HEK293 (cell line): ENCODE measurements around the gene CDON.

ENCODE experiments used
- CTCF ChIA-PET: fragments of 350-600 bp; formaldehyde crosslinking; extraction: SDS; loops from one replicate; lab custom pipeline; 2021; ENCODE audit warnings: antibody characterized with exemption; lab: Yijun Ruan, JAX
- POLR2A ChIA-PET: fragments of 300-600 bp; formaldehyde crosslinking; extraction: SDS; loops from one replicate; lab custom pipeline; 2020; ENCODE audit warnings: antibody characterized with exemption, inconsistent platforms; lab: Yijun Ruan, JAX
- H3K27ac ChIP-seq: fragments of 200-500 bp; sonication (Bioruptor generic); 2 replicates; pipeline ENCODE4 v1.5.1; 2014; ENCODE audit warnings: low read depth, low read length, control low read depth, inconsistent platforms; ENCODE audit errors: extremely low read depth
- H3K36me3 ChIP-seq, 2 experiments: fragments of 200-500 bp in 1 of 2; sonication (Bioruptor generic) in 1 of 2; 1 replicate in 1 of 2; 2 replicates in 1 of 2; pipeline ENCODE4 v1.5.1; 2014 to 2017; ENCODE audit warnings: inconsistent platforms in 2 of 2, low read length in 2 of 2; ENCODE audit not compliant: control insufficient read depth in 2 of 2, insufficient read depth in 1 of 2
- H3K4me1 ChIP-seq: fragments of 200-500 bp; sonication (Bioruptor generic); 2 replicates; pipeline ENCODE4 v1.5.1; 2014; ENCODE audit warnings: mild to moderate bottlenecking, low read length, inconsistent platforms; ENCODE audit not compliant: control insufficient read depth, insufficient read depth
- H3K4me3 ChIP-seq: 2 replicates; pipeline ENCODE4 v1.5.1; 2011; ENCODE audit warnings: low read depth, mild to moderate bottlenecking, control low read depth, low read length, moderate library complexity
- H3K9me3 ChIP-seq: fragments of 200-500 bp; sonication (Bioruptor generic); 2 replicates; pipeline ENCODE4 v1.5.1; 2014; ENCODE audit warnings: low read depth, low read length, inconsistent platforms; ENCODE audit not compliant: control insufficient read depth, insufficient read depth
- FEZF1 ChIP-seq: fragments of 450-650 bp; formaldehyde crosslinking; IDR thresholded peaks from 2 replicates; pipeline ENCODE4 v1.5.1; 2016; ENCODE audit warnings: missing biosample characterization, missing genetic modification characterization
- MEIS1 ChIP-seq: sonication (generic); formaldehyde crosslinking; IDR thresholded peaks from 2 replicates; pipeline ENCODE4 v1.8.1; 2022; ENCODE audit warnings: missing genetic modification reagents, mild to moderate bottlenecking, borderline replicate concordance
- RBAK ChIP-seq: fragments of 450-650 bp; formaldehyde crosslinking; IDR thresholded peaks from 2 replicates; pipeline ENCODE4 v1.5.1; 2016; ENCODE audit warnings: missing biosample characterization, missing genetic modification characterization
- ZBTB17 ChIP-seq: fragments of 450-650 bp; formaldehyde crosslinking; IDR thresholded peaks from 2 replicates; pipeline ENCODE4 v1.5.1; 2016; ENCODE audit warnings: missing biosample characterization, missing genetic modification characterization
- ZFP69B ChIP-seq: fragments of 450-650 bp; formaldehyde crosslinking; IDR thresholded peaks from 2 replicates; pipeline ENCODE4 v1.5.1; 2016; ENCODE audit warnings: missing biosample characterization, missing genetic modification characterization
- ZNF174 ChIP-seq: fragments of 450-650 bp; formaldehyde crosslinking; IDR thresholded peaks from 2 replicates; pipeline ENCODE4 v1.5.0; 2017; ENCODE audit warnings: missing biosample characterization, mild to moderate bottlenecking, missing genetic modification characterization
- ZNF214 ChIP-seq: fragments of 450-650 bp; formaldehyde crosslinking; IDR thresholded peaks from 2 replicates; pipeline ENCODE4 v1.5.1; 2017; ENCODE audit warnings: missing biosample characterization, mild to moderate bottlenecking, missing genetic modification characterization, borderline replicate concordance
- ZNF248 ChIP-seq: fragments of 450-650 bp; formaldehyde crosslinking; IDR thresholded peaks from 2 replicates; pipeline ENCODE4 v1.5.1; 2017; ENCODE audit warnings: missing biosample characterization, missing genetic modification characterization
- ZNF530 ChIP-seq: fragments of 450-650 bp; formaldehyde crosslinking; IDR thresholded peaks from 2 replicates; pipeline ENCODE4 v1.5.1; 2016; ENCODE audit warnings: low read depth, missing biosample characterization, missing genetic modification characterization
- ZNF544 ChIP-seq: fragments of 450-650 bp; formaldehyde crosslinking; IDR thresholded peaks from 2 replicates; pipeline ENCODE4 v1.5.0; 2017; ENCODE audit warnings: missing biosample characterization, missing genetic modification characterization
- ZNF837 ChIP-seq: fragments of 450-650 bp; formaldehyde crosslinking; IDR thresholded peaks from 2 replicates; pipeline ENCODE4 v1.5.1; 2016; ENCODE audit warnings: missing biosample characterization, missing genetic modification characterization
- ZSCAN23 ChIP-seq: fragments of 450-650 bp; formaldehyde crosslinking; IDR thresholded peaks from 2 replicates; pipeline ENCODE4 v1.5.1; 2016; ENCODE audit warnings: missing biosample characterization, missing genetic modification characterization
- TF ChIP-seq, protein P1 (sequence below): fragments of 450-650 bp; formaldehyde crosslinking; optimal IDR thresholded peaks from 2 replicates; pipeline ENCODE3; 2016; ENCODE audit warnings: missing biosample characterization, mild to moderate bottlenecking, missing genetic modification characterization
- TF ChIP-seq, protein P2 (sequence below): fragments of 450-650 bp; formaldehyde crosslinking; IDR thresholded peaks from 2 replicates; pipeline ENCODE4 v1.5.1; 2016; ENCODE audit warnings: missing biosample characterization, missing genetic modification characterization
- TF ChIP-seq, protein P3 (sequence below): fragments of 450-650 bp; formaldehyde crosslinking; IDR thresholded peaks from 2 replicates; pipeline ENCODE4 v1.5.1; 2016; ENCODE audit warnings: missing biosample characterization, missing genetic modification characterization
- TF ChIP-seq, protein P4 (sequence below): fragments of 450-650 bp; formaldehyde crosslinking; conservative IDR thresholded peaks from 2 replicates; pipeline ENCODE4 v1.5.1; 2016; ENCODE audit warnings: low read depth, missing biosample characterization, missing genetic modification characterization

CDON gene

DNA sequence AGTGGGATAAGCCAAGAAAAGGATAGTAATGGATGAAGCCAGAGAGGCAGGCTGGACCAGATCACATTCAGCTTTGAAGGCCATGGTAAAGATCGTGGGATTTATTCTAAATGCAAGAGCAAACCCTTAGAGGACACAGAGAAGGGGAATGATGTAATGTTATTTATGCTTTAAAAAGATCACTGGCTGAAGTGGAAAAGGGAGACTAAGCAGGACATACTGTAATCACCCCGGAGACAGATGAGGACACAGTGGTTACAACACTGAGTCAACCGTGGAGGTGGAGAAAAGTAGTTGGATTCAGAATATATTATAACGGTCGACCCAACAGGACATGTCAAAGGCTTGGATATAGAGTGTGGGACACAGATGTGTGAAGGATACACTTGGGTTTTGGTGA is 38.5 kb downstream of the CDON start (continued):
- no peak for TF ChIP-seq ZFP69B (tag by site-specific recombination)
- TF ChIP-seq, protein P1, sequence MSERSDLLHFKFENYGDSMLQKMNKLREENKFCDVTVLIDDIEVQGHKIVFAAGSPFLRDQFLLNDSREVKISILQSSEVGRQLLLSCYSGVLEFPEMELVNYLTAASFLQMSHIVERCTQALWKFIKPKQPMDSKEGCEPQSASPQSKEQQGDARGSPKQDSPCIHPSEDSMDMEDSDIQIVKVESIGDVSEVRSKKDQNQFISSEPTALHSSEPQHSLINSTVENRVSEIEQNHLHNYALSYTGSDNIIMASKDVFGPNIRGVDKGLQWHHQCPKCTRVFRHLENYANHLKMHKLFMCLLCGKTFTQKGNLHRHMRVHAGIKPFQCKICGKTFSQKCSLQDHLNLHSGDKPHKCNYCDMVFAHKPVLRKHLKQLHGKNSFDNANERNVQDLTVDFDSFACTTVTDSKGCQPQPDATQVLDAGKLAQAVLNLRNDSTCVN (tag by site-specific recombination) = no peak
- no peak for TF ChIP-seq ZNF174 (tag by site-specific recombination)
- TF ChIP-seq ZSCAN23 = no peak

DNA sequence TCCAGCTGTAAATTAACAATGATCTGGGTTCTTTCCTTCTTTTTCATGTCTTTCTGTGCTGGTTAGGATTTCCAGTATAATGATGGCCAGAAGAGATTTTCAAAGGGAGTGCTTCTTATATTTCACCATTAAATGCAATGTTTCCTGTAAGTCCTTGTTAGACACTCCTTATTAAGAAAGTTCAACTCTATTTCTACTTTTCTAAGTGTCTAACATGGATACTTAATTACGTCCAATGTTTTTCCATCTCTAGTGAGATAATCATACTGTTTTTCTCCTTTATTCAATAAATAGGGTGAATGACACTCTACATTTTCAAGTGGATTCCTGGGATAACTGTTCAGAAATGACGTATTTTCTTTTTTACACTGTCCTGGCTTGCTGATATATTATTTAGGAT is 49.8 kb downstream of the CDON start:
- no peaks in the 10 kb centered on the region for H3K9me3 ChIP-seq
- TF ChIP-seq FEZF1 (tag by site-specific recombination) (no peak), ZNF530 (tag by site-specific recombination) (no peak), MEIS1 (no peak), ZBTB17 (tag by site-specific recombination) (no peak), ZNF214 (tag by site-specific recombination) (no peak), ZNF544 (tag by site-specific recombination) (no peak), RBAK (tag by site-specific recombination) (no peak), ZNF837 (tag by site-specific recombination) (no peak), ZNF248 (tag by site-specific recombination) (no peak)
- TF ChIP-seq, protein P2, sequence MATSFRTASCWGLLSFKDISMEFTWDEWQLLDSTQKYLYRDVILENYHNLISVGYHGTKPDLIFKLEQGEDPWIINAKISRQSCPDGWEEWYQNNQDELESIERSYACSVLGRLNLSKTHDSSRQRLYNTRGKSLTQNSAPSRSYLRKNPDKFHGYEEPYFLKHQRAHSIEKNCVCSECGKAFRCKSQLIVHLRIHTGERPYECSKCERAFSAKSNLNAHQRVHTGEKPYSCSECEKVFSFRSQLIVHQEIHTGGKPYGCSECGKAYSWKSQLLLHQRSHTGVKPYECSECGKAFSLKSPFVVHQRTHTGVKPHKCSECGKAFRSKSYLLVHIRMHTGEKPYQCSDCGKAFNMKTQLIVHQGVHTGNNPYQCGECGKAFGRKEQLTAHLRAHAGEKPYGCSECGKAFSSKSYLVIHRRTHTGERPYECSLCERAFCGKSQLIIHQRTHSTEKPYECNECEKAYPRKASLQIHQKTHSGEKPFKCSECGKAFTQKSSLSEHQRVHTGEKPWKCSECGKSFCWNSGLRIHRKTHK (tag by site-specific recombination) = no peak
- TF ChIP-seq, protein P3, sequence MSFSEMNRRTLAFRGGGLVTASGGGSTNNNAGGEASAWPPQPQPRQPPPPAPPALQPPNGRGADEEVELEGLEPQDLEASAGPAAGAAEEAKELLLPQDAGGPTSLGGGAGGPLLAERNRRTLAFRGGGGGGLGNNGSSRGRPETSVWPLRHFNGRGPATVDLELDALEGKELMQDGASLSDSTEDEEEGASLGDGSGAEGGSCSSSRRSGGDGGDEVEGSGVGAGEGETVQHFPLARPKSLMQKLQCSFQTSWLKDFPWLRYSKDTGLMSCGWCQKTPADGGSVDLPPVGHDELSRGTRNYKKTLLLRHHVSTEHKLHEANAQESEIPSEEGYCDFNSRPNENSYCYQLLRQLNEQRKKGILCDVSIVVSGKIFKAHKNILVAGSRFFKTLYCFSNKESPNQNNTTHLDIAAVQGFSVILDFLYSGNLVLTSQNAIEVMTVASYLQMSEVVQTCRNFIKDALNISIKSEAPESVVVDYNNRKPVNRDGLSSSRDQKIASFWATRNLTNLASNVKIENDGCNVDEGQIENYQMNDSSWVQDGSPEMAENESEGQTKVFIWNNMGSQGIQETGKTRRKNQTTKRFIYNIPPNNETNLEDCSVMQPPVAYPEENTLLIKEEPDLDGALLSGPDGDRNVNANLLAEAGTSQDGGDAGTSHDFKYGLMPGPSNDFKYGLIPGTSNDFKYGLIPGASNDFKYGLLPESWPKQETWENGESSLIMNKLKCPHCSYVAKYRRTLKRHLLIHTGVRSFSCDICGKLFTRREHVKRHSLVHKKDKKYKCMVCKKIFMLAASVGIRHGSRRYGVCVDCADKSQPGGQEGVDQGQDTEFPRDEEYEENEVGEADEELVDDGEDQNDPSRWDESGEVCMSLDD (tag by site-specific recombination) = no peak
- TF ChIP-seq, protein P4, sequence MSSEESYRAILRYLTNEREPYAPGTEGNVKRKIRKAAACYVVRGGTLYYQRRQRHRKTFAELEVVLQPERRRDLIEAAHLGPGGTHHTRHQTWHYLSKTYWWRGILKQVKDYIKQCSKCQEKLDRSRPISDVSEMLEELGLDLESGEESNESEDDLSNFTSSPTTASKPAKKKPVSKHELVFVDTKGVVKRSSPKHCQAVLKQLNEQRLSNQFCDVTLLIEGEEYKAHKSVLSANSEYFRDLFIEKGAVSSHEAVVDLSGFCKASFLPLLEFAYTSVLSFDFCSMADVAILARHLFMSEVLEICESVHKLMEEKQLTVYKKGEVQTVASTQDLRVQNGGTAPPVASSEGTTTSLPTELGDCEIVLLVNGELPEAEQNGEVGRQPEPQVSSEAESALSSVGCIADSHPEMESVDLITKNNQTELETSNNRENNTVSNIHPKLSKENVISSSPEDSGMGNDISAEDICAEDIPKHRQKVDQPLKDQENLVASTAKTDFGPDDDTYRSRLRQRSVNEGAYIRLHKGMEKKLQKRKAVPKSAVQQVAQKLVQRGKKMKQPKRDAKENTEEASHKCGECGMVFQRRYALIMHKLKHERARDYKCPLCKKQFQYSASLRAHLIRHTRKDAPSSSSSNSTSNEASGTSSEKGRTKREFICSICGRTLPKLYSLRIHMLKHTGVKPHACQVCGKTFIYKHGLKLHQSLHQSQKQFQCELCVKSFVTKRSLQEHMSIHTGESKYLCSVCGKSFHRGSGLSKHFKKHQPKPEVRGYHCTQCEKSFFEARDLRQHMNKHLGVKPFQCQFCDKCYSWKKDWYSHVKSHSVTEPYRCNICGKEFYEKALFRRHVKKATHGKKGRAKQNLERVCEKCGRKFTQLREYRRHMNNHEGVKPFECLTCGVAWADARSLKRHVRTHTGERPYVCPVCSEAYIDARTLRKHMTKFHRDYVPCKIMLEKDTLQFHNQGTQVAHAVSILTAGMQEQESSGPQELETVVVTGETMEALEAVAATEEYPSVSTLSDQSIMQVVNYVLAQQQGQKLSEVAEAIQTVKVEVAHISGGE (tag by site-specific recombination) = no peak
- no peak overlapping the region for H3K4me3 ChIP-seq
- peaks cover 0 to 32% of the 10 kb centered on the region in 2 experiments; a peak in 1 of 3 replicates for H3K36me3 ChIP-seq
- no peak overlapping the region for H3K27ac ChIP-seq
- CTCF ChIA-PET = no interaction called here
- no peaks in the 10 kb centered on the region for H3K4me1 ChIP-seq
- POLR2A ChIA-PET = no interaction called here
